GM19099 (cell line): ENCODE measurements around the gene ZSCAN10.

ENCODE experiments used
- POLR2A ChIP-seq: IDR thresholded peaks from 3 replicates; pipeline ENCODE4 v1.6.1; 2011; ENCODE audit warnings: low read depth; ENCODE audit not compliant: insufficient read length; ENCODE audit errors: extremely low read depth

ZSCAN10 gene

DNA sequence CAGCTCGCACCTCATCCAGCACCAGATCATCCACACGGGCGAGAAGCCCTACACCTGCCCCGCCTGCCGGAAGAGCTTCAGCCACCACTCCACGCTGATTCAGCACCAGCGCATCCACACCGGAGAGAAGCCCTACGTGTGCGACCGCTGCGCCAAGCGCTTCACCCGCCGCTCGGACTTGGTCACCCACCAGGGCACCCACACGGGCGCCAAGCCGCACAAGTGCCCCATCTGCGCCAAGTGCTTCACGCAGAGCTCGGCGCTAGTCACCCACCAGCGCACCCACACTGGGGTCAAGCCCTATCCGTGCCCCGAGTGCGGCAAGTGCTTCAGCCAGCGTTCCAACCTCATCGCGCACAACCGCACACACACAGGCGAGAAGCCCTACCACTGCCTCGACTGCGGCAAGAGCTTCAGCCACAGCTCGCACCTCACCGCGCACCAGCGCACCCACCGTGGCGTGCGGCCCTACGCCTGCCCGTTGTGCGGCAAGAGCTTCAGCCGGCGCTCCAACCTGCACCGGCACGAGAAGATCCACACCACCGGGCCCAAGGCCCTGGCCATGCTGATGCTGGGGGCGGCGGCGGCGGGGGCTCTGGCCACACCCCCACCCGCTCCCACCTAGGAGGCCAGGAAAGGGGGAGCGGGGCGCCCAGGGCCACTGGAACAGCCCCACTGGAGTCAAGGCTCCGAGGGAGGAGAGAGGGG, 20.8 kb upstream of the ZSCAN10 start:
- TF ChIP-seq POLR2A = no peak

- TF ChIP-seq POLR2A = no peak
Observed at GRCh38 chr16:3119286-3119685, 20.2 kb upstream of the ZSCAN10 start.

GRCh38 chr16:3118846-3119245, 19.8 kb upstream of the ZSCAN10 start:
- no peak for TF ChIP-seq POLR2A

GRCh38 chr16:3118204-3118790, 19.2 kb upstream of the ZSCAN10 start:
- no peak for TF ChIP-seq POLR2A

- no peak for TF ChIP-seq POLR2A
Observed at GRCh38 chr16:3115561-3115960, 16.5 kb upstream of the ZSCAN10 start.

DNA sequence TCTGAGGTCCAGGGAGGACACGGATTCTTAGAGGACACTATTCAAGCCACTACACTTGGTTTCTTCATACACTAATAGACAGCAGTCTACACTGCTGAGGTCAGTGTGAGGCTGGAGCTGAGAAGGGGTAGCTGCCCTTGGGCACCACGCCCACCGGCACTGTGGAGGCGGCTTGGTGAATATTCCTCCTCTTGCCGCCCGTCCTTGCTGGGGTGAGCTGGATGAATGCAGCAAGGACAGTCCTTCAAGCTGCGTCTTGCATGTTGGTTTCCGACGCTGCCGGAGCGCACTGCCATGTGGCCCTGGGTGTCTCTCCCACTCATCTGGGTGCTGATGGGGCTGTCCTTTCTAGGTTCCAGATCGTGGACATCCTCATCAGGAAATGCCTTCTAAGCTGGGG, 15.9 kb upstream of the ZSCAN10 start:
- no peak for TF ChIP-seq POLR2A

- no peak for TF ChIP-seq POLR2A
Observed at GRCh38 chr16:3113765-3114479, 14.8 kb upstream of the ZSCAN10 start.

- TF ChIP-seq POLR2A = no peak
Observed at GRCh38 chr16:3112881-3113574, 13.9 kb upstream of the ZSCAN10 start.

DNA sequence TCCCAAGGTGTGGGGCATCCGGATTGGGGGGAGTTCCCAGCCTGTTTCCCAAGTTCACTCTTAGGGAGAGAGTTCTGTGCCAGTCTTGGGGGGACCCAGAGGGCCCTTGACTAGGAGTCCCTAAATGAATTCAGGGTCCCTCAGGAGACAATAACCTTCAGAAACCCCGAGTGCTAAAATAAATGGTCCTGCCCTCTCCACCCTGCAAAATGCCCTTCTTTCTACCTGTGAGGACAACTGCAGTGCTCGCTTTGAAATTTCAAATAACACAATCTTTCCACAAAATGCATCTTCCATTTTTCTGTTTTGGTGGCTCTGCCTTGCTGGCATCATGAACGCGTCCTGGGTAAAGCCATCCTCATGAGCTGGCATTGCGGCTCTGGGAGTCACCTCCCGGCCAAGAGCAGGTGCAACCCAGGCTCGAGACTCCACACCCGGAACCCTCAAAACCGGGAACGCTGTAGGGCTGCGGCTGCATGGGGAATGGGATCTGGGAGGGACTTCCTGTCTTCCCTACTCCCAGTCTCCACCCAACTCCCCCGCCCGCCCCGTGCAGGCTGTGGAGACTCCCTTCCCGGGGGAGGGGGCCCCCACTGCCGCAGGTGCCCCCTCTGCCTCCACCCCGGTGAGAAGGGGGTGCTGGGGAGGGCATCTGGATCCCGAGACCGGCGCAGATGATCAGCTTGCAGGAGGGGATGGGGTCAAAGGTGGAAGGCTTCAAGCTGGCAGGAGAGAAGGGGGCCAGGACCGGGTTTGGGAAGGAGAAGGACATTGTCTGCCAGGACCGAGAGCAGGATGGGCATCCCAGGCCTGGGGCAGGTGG, 13.2 kb upstream of the ZSCAN10 start, which contains the start of gene ZNF205:
Gene ZNF205 (plus strand): TSS at position 529 of the 823 bp plus-strand sequence. CDS start 845 bp downstream, outside the sequence.
- no peak for TF ChIP-seq POLR2A

DNA sequence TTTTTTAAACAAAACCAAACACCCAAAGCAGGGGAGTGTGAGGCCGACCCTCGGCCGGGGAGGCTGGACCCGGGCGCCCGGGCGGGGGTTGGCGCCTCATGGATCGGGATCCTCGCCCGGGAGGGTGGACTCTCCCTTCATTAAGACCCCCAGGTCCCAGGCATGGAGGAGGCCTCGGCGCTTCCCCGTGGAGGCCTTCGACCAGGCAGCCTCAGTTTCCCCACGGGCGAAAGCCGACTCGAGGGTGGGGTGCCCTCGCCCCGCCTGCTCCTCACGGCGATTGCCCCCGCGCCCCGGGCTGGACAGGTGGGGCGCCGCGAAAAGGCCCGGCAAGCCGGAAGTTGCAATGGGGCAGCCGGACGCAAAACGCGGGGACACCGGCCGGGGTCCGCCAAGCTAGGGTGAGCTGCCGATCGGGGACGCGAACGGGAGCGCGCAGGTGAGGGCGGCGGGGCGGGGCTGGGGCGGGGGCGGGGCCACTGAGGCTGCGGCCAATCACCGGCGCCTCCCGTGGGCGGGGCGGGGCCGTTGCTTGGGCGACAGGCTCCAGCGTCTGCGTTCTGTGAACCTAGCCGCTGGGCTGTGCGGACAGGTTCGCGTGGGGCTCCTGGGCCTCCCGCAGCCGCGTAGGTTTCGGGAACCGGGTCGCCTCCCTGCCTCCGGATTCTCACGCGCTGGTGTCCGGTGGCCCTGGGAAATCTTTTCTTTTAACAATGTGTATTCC, 7.3 kb upstream of the ZSCAN10 start:
- peak; percentile 85 for TF ChIP-seq POLR2A

GRCh38 chr16:3101841-3102470, 2.9 kb upstream of the ZSCAN10 start:
- no peak for TF ChIP-seq POLR2A

DNA sequence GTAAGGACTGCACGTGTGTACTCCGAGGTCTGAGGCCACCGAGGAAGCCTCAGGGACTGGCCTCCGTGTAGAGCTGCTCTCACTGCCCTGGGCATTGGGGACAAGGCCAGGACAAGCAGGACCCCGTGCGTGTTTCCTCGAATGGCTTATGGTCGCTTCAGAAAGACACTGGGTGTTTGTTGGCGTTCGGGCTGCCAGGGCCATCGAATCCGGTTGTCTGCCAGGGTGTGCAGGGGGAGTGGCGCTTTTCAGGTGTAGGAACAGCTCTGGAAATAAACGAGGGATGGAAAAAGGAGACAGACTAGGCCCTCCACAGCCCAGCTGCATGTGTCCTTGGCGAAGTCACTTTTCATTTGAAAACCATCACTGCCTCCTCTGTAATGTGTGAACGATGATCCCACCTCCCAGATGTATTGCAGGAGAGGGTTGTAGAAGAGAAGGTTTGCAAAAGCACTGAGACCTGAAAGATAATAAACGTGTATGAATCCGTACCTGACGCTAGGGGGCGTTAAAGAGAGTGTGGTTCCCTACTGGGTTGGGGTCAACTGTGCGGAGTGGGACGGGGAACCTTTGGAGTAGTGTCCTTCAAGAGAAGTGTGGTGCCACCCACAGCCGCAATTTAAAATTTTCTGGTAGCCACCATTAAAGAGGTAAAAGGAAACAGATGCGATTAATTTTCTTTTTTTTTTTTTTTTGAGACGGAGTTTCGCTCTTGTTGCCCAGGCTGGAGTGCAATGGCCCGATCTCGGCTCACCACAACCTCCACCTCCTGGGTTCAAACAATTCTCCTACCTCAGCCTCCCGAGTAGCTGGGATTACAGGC, 2.1 kb upstream of the ZSCAN10 start:
- no peak for TF ChIP-seq POLR2A

GRCh38 chr16:3099732-3100499, 822 bp upstream of the ZSCAN10 start:
- TF ChIP-seq POLR2A = peak; percentile 30

DNA sequence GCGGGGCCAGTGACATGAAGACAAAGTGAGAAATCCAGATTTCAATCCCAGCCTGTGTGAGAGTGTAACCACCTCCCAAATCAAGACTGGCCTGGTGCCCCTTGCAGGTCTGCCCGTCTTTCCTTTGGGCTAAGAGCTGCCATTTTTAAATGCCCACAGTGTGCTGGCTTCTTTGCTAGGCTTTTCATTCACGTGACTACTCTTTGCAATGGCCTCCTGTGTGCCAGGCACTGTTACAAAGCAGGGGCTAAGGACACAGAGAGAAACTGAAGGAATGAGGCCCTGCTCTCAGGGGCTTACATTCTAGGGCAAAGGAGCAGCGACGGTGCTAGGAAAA, 269 bp upstream of the ZSCAN10 start:
- TF ChIP-seq POLR2A = no peak
